ENCODE measurements around the gene MLH1. TPM values are rescaled to one million over a fixed set of nuclear protein-coding genes. Genes with fewer than 3 reads are reported as not detected.
"Not testable (repeated sequence)": the region's sequence is repeated elsewhere in the genome, so short reads cannot be mapped to it uniquely, and the experiment has no call there.

MLH1 gene
- polyA plus RNA-seq, 1 donor: 27.4 TPM

- no peaks in the 10 kb centered on the region for H3K9me3 ChIP-seq (ENCODE audit: control insufficient read depth, low read depth, low read length)
- no peak overlapping the region for H3K27ac ChIP-seq (ENCODE audit: low read length)
- no peak for DNase-seq
- H3K27me3 ChIP-seq (ENCODE audit: control insufficient read depth, insufficient read depth, low read length): no peaks in the 10 kb centered on the region
- peaks cover 67% of the 10 kb centered on the region for H3K36me3 ChIP-seq (ENCODE audit: control insufficient read depth, insufficient read depth, low read length)
- WGBS (ENCODE audit: insufficient coverage, low lambda C conversion rate): no CpG with 5 or more reads among the region's 6 CpGs
- H3K4me1 ChIP-seq (ENCODE audit: control insufficient read depth, insufficient read depth, low read length): no peaks in the 10 kb centered on the region
- no peak overlapping the region for H3K4me3 ChIP-seq (ENCODE audit: low read length)
Measured at GRCh38 chr3:37053337-37053736, 60.0 kb downstream of the MLH1 start.

GRCh38 chr3:37053753-37054152 lies 60.4 kb downstream of the MLH1 start:
- Histone ChIP-seq H3K27me3 (ENCODE audit: control insufficient read depth, insufficient read depth, low read length) (no peaks in the 10 kb centered on the region), H3K9me3 (ENCODE audit: control insufficient read depth, low read depth, low read length) (no peaks in the 10 kb centered on the region), H3K27ac (ENCODE audit: low read length) (no peak overlapping the region), H3K36me3 (ENCODE audit: control insufficient read depth, insufficient read depth, low read length) (peaks cover 67% of the 10 kb centered on the region), H3K4me1 (ENCODE audit: control insufficient read depth, insufficient read depth, low read length) (no peaks in the 10 kb centered on the region), H3K4me3 (ENCODE audit: low read length) (no peak overlapping the region)
- WGBS (ENCODE audit: insufficient coverage, low lambda C conversion rate): no CpG with 5 or more reads among the region's 2 CpGs
- DNase-seq: no peak

- no peak for DNase-seq
- Histone ChIP-seq H3K27me3 (ENCODE audit: control insufficient read depth, insufficient read depth, low read length) (no peaks in the 10 kb centered on the region), H3K4me3 (ENCODE audit: low read length) (no peak overlapping the region), H3K9me3 (ENCODE audit: control insufficient read depth, low read depth, low read length) (no peaks in the 10 kb centered on the region), H3K27ac (ENCODE audit: low read length) (no peak overlapping the region), H3K4me1 (ENCODE audit: control insufficient read depth, insufficient read depth, low read length) (no peaks in the 10 kb centered on the region), H3K36me3 (ENCODE audit: control insufficient read depth, insufficient read depth, low read length) (peaks cover 66% of the 10 kb centered on the region)
- 100% methylated on average over 1 of the region's 3 CpGs for WGBS (ENCODE audit: insufficient coverage, low lambda C conversion rate)
Measured at GRCh38 chr3:37054370-37054769, 61.1 kb downstream of the MLH1 start.

- H3K27ac ChIP-seq (ENCODE audit: low read length); H3K4me3 ChIP-seq (ENCODE audit: low read length); H3K27me3 ChIP-seq (ENCODE audit: control insufficient read depth, insufficient read depth, low read length); DNase-seq; H3K4me1 ChIP-seq (ENCODE audit: control insufficient read depth, insufficient read depth, low read length); H3K9me3 ChIP-seq (ENCODE audit: control insufficient read depth, low read depth, low read length): not testable (repeated sequence)
- WGBS (ENCODE audit: insufficient coverage, low lambda C conversion rate): 100% methylated on average over 1 of the region's 8 CpGs
- peaks cover 63% of the 10 kb centered on the region for H3K36me3 ChIP-seq (ENCODE audit: control insufficient read depth, insufficient read depth, low read length)
Measured at GRCh38 chr3:37055077-37055476, 61.8 kb downstream of the MLH1 start.

GRCh38 chr3:37056826-37057225 lies 63.5 kb downstream of the MLH1 start:
- Histone ChIP-seq H3K4me3 (ENCODE audit: low read length) (no peak overlapping the region), H3K4me1 (ENCODE audit: control insufficient read depth, insufficient read depth, low read length) (no peaks in the 10 kb centered on the region), H3K36me3 (ENCODE audit: control insufficient read depth, insufficient read depth, low read length) (peaks cover 61% of the 10 kb centered on the region), H3K27me3 (ENCODE audit: control insufficient read depth, insufficient read depth, low read length) (no peaks in the 10 kb centered on the region), H3K27ac (ENCODE audit: low read length) (no peak overlapping the region), H3K9me3 (ENCODE audit: control insufficient read depth, low read depth, low read length) (no peaks in the 10 kb centered on the region)
- no peak for DNase-seq

- WGBS (ENCODE audit: insufficient coverage, low lambda C conversion rate): no CpG with 5 or more reads among the region's 5 CpGs
- no peak for DNase-seq
- Histone ChIP-seq H3K9me3 (ENCODE audit: control insufficient read depth, low read depth, low read length) (no peaks in the 10 kb centered on the region), H3K27ac (ENCODE audit: low read length) (no peak overlapping the region), H3K4me1 (ENCODE audit: control insufficient read depth, insufficient read depth, low read length) (no peaks in the 10 kb centered on the region), H3K27me3 (ENCODE audit: control insufficient read depth, insufficient read depth, low read length) (no peaks in the 10 kb centered on the region), H3K36me3 (ENCODE audit: control insufficient read depth, insufficient read depth, low read length) (peaks cover 71% of the 10 kb centered on the region), H3K4me3 (ENCODE audit: low read length) (no peak overlapping the region)
Measured at GRCh38 chr3:37058117-37058516, 64.8 kb downstream of the MLH1 start.

GRCh38 chr3:37064747-37065146 lies 71.4 kb downstream of the MLH1 start:
- no CpG with 5 or more reads among the region's 3 CpGs for WGBS (ENCODE audit: insufficient coverage, low lambda C conversion rate)

GRCh38 chr3:37067577-37067976 lies 74.3 kb downstream of the MLH1 start:
- WGBS (ENCODE audit: insufficient coverage, low lambda C conversion rate): 100% methylated on average over 1 of the region's 3 CpGs
- peaks cover 46% of the 10 kb centered on the region for H3K36me3 ChIP-seq (ENCODE audit: control insufficient read depth, insufficient read depth, low read length)

More at GRCh38 chr3:37064747-37065146, 71.4 kb downstream of the MLH1 start:
- H3K27ac ChIP-seq (ENCODE audit: low read length): no peak overlapping the region
- no peak overlapping the region for H3K4me3 ChIP-seq (ENCODE audit: low read length)
- H3K4me1 ChIP-seq (ENCODE audit: control insufficient read depth, insufficient read depth, low read length): no peaks in the 10 kb centered on the region
- no peaks in the 10 kb centered on the region for H3K9me3 ChIP-seq (ENCODE audit: control insufficient read depth, low read depth, low read length)
- H3K27me3 ChIP-seq (ENCODE audit: control insufficient read depth, insufficient read depth, low read length): no peaks in the 10 kb centered on the region
- H3K36me3 ChIP-seq (ENCODE audit: control insufficient read depth, insufficient read depth, low read length): peaks cover 55% of the 10 kb centered on the region
- no peak for DNase-seq

GRCh38 chr3:37068031-37068430 lies 74.7 kb downstream of the MLH1 start:
- Histone ChIP-seq H3K4me3 (ENCODE audit: low read length) (no peak overlapping the region), H3K9me3 (ENCODE audit: control insufficient read depth, low read depth, low read length) (no peaks in the 10 kb centered on the region), H3K27me3 (ENCODE audit: control insufficient read depth, insufficient read depth, low read length) (no peaks in the 10 kb centered on the region), H3K27ac (ENCODE audit: low read length) (no peak overlapping the region), H3K4me1 (ENCODE audit: control insufficient read depth, insufficient read depth, low read length) (no peaks in the 10 kb centered on the region), H3K36me3 (ENCODE audit: control insufficient read depth, insufficient read depth, low read length) (peaks cover 44% of the 10 kb centered on the region)
- no peak for DNase-seq
- WGBS (ENCODE audit: insufficient coverage, low lambda C conversion rate): 100% methylated on average over 1 of the region's 1 CpG

More at GRCh38 chr3:37067577-37067976, 74.3 kb downstream of the MLH1 start:
- DNase-seq: no peak
- Histone ChIP-seq H3K9me3 (ENCODE audit: control insufficient read depth, low read depth, low read length) (no peaks in the 10 kb centered on the region), H3K27me3 (ENCODE audit: control insufficient read depth, insufficient read depth, low read length) (no peaks in the 10 kb centered on the region), H3K4me1 (ENCODE audit: control insufficient read depth, insufficient read depth, low read length) (no peaks in the 10 kb centered on the region), H3K4me3 (ENCODE audit: low read length) (no peak overlapping the region), H3K27ac (ENCODE audit: low read length) (no peak overlapping the region)

GRCh38 chr3:37071921-37072320 lies 78.6 kb downstream of the MLH1 start:
- 80% methylated on average over 1 of the region's 3 CpGs for WGBS (ENCODE audit: insufficient coverage, low lambda C conversion rate)
- DNase-seq: no peak
- peaks cover 33% of the 10 kb centered on the region for H3K36me3 ChIP-seq (ENCODE audit: control insufficient read depth, insufficient read depth, low read length)

GRCh38 chr3:37072892-37073291 lies 79.6 kb downstream of the MLH1 start:
- no peaks in the 10 kb centered on the region for H3K27me3 ChIP-seq (ENCODE audit: control insufficient read depth, insufficient read depth, low read length)
- H3K4me1 ChIP-seq (ENCODE audit: control insufficient read depth, insufficient read depth, low read length): no peaks in the 10 kb centered on the region
- WGBS (ENCODE audit: insufficient coverage, low lambda C conversion rate): 86% methylated on average over 1 of the region's 2 CpGs
- H3K36me3 ChIP-seq (ENCODE audit: control insufficient read depth, insufficient read depth, low read length): peaks cover 33% of the 10 kb centered on the region
- no peak overlapping the region for H3K4me3 ChIP-seq (ENCODE audit: low read length)
- peak; percentile 9 to 23 for DNase-seq
- H3K9me3 ChIP-seq (ENCODE audit: control insufficient read depth, low read depth, low read length): no peaks in the 10 kb centered on the region
- no peak overlapping the region for H3K27ac ChIP-seq (ENCODE audit: low read length)

More at GRCh38 chr3:37071921-37072320, 78.6 kb downstream of the MLH1 start:
- H3K4me1 ChIP-seq (ENCODE audit: control insufficient read depth, insufficient read depth, low read length): no peaks in the 10 kb centered on the region
- no peak overlapping the region for H3K27ac ChIP-seq (ENCODE audit: low read length)
- H3K4me3 ChIP-seq (ENCODE audit: low read length): no peak overlapping the region
- H3K9me3 ChIP-seq (ENCODE audit: control insufficient read depth, low read depth, low read length): no peaks in the 10 kb centered on the region
- no peaks in the 10 kb centered on the region for H3K27me3 ChIP-seq (ENCODE audit: control insufficient read depth, insufficient read depth, low read length)
